ENCODE results near the gene DYNLT2B.
"Not testable (repeated sequence)": the region's sequence is repeated elsewhere in the genome, so short reads cannot be mapped to it uniquely, and the experiment has no call there.

DYNLT2B gene

DNA sequence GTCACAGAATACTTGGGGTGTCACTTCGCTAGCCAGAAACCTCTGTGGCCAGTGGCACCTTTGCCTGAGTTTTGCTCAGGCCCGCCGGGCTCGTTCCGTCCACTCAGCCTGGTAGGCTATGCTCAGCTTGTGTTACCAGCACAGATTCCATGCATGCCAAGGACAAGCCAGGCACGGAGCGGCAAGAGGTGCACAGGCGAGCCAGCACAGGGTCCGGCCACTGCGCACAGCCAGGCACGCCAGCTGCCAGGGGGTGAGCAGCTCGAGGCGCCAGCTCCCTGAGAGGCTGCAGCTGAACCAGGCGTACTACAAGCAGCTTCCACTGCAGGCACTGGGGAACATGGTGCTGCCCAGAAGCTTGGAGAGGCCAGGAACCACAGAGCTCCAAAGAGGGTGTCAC, 45.2 kb downstream of the DYNLT2B start:
- no peak for DNase-seq (ENCODE audit: low read depth)

DNA sequence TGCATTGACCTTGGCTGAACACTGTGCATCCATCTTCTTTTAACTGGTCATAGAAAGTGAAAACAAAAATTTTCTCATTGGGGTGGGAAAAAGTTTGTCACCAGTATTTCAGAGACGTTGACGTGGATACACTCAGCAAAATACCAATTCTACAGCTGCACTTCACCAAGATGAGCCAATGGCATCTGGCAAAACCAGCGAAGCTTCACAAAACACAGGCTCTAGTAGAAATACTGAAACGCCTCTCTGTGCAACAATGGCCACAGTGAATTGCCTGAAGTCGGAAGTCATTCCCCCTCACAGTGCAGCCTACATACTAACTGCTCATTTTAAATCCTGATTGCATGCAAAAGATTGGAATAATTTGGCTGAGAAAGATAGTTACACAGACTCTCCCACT, 47.5 kb downstream of the DYNLT2B start:
- DNase-seq (ENCODE audit: low read depth) = no peak

DNA sequence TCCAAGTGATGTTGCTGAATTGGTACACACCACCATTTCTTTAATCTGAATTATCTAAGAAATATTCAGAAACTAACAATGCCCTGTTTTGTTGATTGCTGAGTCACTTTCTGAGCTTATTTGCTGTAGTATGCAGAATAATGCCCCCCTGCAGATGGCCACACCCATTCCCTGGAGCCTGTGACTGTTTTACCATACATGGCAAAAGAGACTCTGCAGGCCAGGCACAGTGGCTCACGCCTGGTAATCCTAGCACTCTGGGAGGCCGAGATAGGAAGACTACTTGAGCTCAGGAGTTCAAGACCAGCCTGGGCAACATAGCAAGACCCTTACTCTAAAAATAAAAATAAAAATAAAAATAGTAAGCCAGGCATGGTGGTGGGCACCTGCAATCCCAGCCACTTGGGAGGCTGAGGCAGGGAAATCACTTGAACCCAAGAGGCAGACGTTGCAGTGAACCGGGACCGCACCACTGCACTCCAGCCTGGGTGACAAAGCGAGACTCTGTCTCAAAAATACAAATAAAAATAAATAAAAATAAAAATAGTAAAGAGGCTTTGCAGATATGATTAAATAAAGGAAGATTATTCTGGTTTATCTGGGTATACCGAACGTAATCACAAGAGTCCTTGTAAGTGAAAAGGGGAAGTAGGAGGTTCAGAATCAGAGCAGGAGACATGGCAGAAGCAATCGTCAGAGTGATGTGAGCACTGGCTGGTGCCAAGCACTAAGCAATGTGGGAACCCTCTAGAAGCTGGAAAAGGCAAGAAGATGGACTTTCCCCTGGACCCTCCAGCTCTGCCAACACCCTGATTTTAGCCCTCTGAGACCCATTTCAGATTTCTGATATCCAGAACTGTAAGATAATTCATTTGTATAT, 49.5 kb downstream of the DYNLT2B start:
- DNase-seq (ENCODE audit: low read depth) = no peak

DNA sequence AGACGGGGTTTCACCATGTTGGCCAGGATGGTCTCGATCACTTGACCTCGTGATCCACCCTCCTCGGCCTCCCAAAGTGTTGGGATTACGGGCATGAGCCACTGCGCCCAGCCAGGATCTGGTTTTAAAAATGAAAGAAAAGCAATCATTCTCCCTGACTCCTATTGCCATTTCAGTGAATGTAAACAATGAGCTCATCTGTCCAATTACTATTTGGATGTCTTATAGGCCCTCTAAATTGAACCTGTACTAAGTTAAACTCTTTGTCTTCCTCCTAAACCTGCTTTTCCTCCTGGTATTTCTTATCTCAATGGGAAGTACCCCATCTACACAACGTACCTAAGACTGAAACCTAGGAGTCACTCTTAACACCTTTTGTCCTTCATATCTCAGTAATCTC, 54.2 kb downstream of the DYNLT2B start:
- DNase-seq (ENCODE audit: low read depth) = no peak

DNA sequence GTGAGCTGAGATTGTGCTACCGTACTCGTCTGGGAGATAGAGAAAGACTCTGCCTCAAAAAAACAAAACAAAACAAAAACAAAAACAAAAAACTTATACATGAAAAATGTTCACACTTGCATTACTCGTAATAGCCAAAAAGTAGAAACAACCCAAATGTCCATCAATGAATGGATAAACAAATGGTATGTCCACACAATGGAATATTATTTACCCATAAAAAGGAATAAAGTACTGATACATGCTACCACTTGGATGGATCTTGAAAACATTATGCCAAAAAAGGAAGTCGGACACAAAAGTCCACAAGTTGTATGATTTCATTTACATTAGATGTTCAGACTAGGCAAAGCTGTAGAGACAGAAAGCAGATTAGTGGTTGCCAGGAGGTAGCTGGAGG, 57.3 kb downstream of the DYNLT2B start:
- DNase-seq (ENCODE audit: low read depth) = no peak

DNA sequence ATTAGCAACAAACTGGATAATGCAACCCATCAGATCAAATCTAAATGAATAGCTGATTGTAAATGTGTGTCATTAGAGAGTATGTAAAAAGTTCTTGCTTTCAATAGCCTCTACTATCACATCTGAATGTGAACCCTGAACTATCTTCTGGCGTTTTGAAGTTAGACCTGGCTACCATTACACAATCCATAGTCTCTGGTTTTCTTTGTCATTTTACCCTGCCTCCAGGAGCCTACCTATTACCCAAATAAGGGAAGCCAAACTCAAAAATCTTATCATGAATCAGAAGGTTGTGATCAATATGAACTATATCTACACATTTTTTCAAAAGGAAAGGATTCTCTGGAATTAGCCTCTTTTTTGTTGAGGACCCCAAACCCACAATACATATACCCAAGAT, 62.3 kb downstream of the DYNLT2B start:
- DNase-seq (ENCODE audit: low read depth) = no peak

DNA sequence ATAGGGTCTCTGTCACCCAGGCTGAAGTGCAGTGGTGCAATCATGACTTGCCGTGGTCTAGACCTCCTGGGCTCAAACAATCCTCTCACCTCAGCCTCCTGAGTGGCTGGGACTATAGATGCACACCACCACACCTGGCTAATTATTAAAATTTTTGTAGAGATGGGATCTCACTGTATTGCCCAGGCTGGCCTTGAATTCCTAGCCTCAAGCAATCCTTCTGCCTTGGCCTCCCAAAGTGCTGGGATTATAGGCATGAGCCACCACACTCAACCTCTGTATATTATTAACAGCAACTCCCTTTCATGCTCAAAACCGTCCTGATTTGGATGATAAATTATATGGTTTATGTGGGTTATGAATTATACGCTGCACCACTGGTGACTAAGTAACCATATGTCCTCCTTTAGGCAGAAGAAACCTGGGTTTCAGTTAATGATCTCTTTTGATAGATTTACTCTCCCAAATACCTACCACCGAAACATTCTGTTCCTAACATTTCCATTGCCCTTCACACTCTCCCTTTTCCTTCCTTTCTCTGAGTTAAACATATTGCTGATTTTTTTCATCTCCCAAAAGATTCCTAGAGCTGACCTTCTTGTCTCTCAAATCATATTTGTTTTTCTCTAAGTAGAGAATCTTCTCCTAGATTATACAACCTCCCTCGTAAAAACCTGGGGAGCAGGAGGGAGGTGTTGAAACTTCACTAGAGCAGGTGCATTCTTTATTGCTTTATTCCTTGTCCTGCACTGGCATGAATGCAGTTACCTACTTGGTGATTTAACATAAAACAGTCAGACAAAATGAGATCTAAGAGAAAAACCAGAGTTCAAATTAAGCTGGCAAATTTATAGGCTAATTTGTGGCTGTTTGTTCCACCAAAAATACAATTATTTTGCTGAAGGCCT, 63.4 kb downstream of the DYNLT2B start:
- DNase-seq (ENCODE audit: low read depth) = no peak

DNA sequence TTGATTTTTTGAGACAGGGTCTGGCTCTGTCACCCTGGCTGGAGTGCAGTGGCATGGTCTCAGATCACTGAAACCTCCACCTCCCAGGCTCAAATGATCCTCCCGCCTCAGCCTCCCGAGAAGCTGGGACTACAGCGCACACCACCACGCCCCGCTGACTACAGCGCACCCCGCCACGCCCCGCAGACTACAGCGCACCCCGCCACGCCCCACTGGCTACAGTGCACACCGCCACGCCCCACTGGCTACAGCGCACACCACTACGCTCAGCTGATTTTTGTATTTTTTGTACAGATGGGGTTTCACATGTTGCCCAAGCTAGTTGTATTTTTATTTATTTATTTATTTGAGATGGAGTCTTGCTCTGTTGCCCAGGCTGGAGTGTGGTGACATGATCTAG, 66.1 kb downstream of the DYNLT2B start:
- no peak for DNase-seq (ENCODE audit: low read depth)

DNA sequence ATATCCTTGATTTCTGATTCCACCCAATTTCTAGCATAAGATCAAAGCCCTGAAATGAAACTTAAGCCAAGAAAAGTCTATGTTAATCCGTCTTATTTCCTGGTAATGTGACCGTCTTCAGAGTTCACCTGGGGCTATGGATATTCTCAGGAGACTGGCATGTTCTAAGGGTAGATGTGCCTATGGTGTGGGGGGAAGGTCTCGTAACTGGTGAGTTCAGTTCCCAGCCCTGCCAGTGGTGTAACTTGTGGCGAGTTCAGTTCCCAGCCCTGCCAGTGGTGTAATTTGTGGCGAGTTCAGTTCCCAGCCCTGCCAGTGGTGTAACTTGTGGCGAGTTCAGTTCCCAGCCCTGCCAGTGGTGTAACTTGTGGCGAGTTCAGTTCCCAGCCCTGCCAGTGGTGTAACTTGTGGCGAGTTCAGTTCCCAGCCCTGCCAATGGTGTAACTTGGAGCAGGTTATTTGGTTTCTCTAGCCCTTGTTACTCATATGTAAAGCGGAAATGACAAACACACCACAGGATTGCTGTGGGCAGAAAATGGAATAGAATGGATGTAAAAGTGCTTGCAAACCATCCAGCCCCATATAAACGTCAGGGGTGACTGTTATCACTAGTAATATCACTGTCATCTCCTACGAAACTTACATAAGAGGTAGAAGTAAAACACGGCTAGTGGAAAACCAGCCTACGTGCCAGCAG, 71.3 kb downstream of the DYNLT2B start:
- peak; percentile 90 for DNase-seq (ENCODE audit: low read depth)

DNA sequence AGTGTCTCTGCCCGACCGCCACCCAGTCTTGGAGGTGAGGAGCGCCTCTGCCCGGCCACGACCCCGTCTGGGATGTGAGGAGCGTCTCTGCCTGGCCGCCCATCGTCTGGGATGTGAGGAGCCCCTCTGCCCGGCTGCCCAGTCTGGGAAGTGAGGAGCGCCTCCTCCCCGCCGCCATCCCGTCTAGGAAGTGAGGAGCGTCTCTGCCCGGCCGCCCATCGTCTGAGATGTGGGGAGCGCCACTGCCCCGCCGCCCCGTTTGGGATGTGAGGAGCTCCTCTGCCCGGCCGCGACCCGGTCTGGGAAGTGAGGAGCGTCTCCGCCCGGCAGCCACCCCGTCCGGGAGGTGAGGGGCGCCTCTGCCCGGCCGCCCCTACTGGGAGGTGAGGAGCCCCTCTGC, 73.9 kb downstream of the DYNLT2B start:
- DNase-seq (ENCODE audit: low read depth) = not testable (repeated sequence)

DNA sequence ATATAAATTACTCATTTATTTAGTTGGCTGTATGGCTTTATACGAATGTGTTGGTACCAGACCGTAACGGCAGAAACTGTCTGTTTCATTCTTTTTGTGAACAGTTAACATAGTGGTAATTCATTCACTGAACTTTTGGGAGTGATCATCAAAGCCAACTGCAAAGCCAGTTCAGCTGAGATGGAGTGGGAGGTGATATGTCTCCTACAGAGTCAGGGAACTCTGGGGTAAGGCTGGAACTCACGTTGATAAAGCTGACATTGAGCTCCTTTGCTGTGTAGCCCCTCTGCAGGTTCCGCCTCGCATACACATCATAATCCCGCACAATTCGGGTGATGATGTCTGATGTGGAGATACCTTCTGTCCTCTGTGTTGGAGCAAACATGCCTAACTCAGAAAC, 76.3 kb downstream of the DYNLT2B start:
- no peak for DNase-seq (ENCODE audit: low read depth)
